GM18873 (cell line): ENCODE results near the gene PHTF1.
"Not testable (repeated sequence)": the region's sequence is repeated elsewhere in the genome, so short reads cannot be mapped to it uniquely, and the experiment has no call there.

Experiments used
- ATAC-seq: cut with Tn5 transposase; IDR thresholded peaks from one replicate; pipeline ENCODE4 v1.9.1; 2021; ENCODE audit warnings: mild to moderate bottlenecking, moderate library complexity, moderate number of reproducible peaks; ENCODE audit not compliant: unreplicated experiment, low FRiP score

PHTF1 gene

GRCh38 chr1:113742515-113742914 is 16.8 kb downstream of the PHTF1 start:
- no peak for ATAC-seq

DNA sequence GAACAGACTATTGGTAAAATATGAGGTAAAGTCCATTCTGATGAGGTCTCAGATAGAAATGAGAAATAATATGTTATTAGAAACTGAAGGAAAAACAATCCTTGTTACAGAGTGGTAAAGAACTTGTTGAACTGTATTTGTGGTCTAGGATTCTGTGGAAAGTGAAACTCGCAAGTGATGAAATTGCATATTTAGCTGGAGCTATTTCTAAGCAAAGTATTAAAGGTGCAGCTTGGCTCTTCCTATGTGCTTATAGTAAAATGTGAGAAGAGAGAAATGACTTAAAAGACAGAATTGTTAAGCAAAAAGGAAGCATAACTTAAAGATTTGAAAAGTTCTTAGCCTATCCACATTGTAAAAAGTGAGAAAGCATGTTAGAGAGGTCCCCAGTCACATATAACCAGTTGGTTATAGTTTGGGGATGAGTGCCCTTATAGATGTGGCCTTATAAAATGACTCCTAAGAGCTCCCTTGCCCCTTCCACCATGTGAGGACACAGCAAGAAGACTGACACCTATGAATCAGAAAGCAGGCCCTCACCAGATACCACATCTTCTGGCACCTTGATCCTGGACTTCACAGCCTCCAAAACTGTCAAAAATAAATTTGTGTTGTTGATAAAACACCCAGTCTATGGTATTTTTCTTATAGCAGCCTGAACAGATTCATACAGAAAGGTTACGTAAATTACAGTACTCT is 24.8 kb downstream of the PHTF1 start:
- ATAC-seq = no peak

GRCh38 chr1:113732802-113733201 is 26.5 kb downstream of the PHTF1 start:
- ATAC-seq = no peak

DNA sequence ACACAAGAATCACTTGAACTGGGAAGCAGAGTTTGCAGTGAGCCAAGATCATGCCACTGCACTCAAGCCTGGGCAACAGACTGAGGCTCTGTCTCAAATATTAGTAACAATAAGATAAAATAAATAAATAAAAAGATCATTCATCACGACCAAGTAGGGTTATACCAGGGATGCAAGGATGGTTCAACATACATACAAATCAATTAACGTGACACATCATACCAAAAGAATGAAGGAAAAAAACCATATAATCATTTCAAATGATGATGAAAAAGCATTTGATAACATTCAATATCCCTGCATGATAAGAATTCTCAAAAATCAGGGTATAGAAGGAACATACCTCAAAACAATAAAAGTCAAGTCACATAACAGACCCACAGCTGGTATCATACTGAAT is 38.3 kb downstream of the PHTF1 start:
- no peak for ATAC-seq

DNA sequence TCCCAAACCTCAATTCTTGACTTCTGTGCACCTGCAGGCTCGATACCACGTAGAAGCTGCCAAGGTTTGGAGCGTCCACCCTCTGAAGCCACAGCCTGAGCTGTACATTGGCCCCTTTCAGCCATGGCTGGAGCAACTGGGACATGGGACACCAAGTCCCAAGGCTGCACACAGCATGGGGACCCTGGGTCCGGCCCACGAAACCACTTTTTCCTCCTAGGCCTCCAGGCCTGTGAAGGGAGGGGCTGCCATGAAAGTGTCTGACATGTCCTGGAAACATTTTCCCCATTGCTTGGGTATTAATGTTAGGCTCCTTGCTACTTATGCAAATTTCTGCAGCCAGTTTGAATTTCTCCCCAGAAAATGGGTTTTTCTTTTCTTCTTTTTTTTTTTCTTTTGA is 40.7 kb downstream of the PHTF1 start:
- not testable (repeated sequence) for ATAC-seq

GRCh38 chr1:113717506-113717905 is 41.8 kb downstream of the PHTF1 start:
- not testable (repeated sequence) for ATAC-seq

GRCh38 chr1:113714606-113715269 is 44.5 kb downstream of the PHTF1 start:
- ATAC-seq = no peak

GRCh38 chr1:113701429-113701828 is 57.9 kb downstream of the PHTF1 start:
- no peak for ATAC-seq

GRCh38 chr1:113694910-113695309 is 64.4 kb downstream of the PHTF1 start:
- no peak for ATAC-seq

- ATAC-seq = no peak
These were observed 66.4 kb downstream of the PHTF1 start for GRCh38 chr1:113692824-113693431.

DNA sequence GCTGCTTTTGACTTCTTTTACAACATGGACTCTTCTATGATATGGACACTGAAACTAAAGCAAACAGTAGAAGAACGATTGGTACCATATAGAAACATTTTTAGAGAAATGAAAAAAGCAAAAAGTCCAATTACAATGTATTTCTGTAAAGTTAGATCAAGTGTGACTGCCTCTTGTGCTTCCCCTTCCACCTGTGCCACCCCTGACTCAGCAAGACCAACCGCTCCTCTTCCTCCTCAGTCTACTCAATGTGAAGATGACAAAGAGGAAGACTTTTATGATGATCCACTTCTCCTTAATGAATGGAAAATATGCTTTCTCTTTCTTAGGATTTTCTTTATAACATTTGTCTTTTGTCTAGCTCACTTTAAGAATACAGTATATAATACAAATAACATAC is 66.9 kb downstream of the PHTF1 start:
- no peak for ATAC-seq

- ATAC-seq = no peak
These were observed 68.1 kb downstream of the PHTF1 start for GRCh38 chr1:113691184-113691583.

DNA sequence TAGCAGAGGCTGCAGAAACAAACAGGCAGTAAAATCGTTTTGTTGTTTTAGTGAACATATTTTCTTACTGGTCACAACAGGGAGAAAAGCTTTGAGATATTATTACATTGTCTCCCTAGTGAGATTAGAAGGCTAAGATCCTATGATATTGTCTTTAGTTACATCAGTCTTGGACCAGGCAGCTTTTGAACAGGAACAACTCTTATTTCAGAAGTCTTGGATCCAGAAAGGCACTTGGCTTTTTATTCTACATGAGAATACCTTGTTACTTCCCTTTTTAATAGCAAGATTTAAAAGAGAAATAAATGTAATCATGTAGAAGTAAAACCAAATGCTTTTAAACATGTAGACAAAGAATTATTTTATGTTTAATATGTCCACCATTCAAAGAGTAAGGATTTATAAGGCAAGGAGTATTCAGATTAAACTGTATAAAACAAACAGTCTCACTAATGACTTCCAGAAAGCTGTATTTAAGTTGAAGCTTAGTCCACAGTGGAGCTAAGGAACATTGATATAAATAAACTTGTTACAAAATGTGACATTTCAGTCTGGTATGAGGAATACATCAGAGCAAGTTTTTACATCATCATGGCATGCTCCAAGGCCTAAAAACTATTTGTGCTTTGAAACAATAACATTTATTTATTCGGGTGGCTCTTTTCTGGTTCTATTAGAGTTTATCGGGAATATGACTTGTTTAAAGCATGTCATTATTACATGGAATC is 72.2 kb downstream of the PHTF1 start:
- no peak for ATAC-seq

DNA sequence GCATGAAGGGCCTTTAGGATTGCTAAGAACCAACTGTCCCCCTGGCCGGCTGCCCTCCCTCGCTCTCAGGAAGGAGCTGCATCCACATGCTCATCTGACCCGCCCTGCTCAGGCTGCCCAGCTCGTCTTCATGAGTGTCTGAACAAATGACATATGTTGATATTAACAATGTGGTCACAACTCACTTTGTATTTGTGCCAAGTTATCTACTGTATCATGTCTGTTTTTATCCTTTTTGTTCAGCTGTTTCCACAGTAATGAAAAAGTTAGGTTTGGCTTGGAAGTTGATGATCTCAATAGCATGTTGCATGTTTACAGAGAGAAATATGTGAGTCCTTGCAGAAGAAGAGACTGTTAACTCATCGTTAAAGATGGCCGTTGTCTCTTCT is 75.1 kb downstream of the PHTF1 start:
- ATAC-seq = no peak

DNA sequence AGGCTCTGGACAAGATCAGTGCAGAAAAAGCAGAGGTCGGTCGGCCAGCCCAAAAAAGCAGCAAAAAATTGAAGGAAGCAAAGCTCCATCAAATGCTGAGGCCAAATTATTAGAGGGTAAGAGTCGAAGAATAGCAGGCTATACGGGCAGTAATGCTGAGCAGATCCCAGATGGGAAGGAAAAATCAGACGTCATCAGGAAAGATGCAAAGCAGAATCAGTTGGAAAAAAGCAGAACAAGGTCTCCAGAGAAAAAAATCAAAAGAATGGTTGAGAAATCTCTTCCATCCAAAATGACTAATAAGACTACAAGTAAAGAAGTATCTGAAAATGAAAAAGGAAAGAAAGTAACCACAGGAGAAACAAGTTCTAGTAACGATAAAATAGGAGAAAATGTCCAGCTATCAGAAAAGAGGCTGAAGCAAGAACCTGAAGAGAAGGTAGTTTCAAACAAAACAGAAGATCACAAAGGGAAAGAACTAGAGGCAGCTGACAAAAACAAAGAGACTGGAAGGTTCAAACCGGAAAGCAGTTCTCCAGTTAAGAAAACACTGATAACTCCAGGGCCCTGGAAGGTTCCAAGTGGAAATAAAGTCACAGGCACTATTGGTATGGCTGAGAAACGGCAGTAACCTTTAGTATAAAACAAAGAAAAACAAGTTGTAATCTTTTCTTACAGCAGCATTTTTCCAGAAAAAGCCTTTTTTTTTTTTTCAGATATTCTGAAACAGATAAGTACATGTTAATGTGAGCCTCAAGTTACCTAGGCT is 75.7 kb downstream of the PHTF1 start:
- ATAC-seq = no peak

DNA sequence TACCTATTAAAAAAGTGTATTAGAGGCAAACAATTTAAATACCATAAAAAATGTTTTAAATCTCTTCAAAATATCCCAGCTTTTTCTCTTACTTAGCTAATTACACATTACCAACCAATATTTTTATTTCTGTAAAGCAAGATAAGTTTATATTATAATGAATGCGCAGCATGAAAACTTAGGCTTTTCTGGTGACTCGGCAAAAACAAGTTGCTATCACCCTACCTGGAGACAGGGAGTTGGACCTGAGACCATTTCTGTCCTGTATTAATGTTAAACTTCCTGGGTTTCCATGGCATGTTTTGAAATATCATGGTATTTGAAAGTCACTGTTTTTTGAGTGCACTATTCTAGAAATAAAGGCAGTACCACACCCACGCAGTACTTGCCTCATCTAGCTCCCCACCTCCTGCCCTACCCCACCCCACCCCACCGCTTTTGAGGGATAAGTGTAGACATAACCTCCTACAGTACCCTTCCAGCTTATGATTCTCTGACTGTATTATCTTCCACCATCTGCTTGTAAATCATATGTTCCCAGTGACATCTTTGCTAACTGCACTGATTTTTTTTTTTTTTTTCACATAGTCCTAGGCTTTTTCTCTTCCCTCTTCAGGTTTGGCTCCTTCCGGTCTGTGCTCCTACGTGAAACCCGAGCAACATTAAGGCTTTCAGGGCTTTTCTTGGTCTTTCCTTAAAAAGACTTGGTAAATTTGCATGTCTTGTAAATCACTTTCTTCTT is 77.5 kb downstream of the PHTF1 start:
- ATAC-seq = no peak

DNA sequence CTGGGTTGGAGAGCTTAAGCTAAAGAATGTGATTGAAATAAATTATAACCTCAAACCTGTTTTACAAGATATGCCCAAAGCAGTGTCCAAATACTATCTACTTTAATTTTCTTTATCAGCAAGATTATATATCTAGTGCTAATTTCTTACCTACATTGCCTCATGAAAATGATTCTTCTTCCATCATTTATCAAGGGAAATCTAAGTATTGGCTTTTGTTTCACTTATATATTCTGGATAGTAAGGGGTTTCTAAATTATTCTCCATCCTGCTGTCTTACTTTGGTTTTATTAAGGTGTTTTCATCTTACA is 81.2 kb downstream of the PHTF1 start:
- ATAC-seq = no peak

- no peak for ATAC-seq
These were observed 81.8 kb downstream of the PHTF1 start for GRCh38 chr1:113677250-113678158.

- ATAC-seq = no peak
These were observed 82.8 kb downstream of the PHTF1 start for GRCh38 chr1:113676524-113676923.
